Hindlimb muscle (tissue), 1 donor: Measurements from ENCODE around the gene DHX30. TPM values are rescaled to one million over a fixed set of nuclear protein-coding genes. Genes with fewer than 3 reads are reported as not detected.

ENCODE experiments used
- DNase-seq: peaks from one replicate; pipeline ENCODE4 v3.0.0-alpha.2; 2013
- polyA plus RNA-seq: library from polyadenylated mRNA; unstranded; fragments of 120-200 nt; gene quantifications from one replicate; pipeline ENCODE4 v1.2.1, GENCODE V29; 2013; ENCODE audit not compliant: insufficient read length

Gene DHX30
- polyA plus RNA-seq, 1 donor, result 44.7 TPM

DNA sequence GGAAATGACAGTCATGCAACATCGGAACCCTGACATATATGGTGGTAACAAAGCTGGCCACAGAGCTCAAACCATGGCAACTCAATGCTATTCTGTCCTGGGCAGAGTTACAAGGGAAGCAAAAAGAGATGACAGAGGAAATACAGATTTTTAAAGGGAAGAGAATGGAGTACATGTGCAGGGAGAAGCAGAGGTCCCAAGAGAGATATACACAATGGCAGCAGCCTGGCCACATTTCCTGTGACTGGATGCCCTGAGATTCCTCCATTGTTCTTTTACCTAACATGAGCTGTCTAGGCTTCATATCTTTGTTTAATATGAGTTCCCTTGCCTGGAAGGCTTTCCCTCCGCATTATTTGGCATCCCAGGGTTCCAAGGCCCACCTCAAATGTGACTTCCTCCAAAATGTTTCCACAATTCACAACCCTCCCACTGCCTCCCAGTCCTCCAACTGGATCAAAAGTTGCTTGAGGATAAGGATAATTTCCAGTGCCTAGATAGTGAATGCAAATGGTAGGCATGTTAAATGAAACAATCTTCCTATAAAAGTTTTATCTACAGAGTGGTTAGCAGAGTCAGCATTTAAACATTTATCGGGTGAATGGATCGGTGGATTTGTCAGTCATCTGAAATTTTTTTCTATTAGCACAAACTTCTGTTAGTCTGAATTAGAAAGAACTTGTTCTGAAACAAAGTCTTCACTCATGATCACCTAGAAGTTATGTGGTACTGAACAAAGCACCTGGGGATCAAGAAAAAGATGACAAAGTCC is 86.2 kb downstream of the DHX30 start:
- no peak for DNase-seq

DNA sequence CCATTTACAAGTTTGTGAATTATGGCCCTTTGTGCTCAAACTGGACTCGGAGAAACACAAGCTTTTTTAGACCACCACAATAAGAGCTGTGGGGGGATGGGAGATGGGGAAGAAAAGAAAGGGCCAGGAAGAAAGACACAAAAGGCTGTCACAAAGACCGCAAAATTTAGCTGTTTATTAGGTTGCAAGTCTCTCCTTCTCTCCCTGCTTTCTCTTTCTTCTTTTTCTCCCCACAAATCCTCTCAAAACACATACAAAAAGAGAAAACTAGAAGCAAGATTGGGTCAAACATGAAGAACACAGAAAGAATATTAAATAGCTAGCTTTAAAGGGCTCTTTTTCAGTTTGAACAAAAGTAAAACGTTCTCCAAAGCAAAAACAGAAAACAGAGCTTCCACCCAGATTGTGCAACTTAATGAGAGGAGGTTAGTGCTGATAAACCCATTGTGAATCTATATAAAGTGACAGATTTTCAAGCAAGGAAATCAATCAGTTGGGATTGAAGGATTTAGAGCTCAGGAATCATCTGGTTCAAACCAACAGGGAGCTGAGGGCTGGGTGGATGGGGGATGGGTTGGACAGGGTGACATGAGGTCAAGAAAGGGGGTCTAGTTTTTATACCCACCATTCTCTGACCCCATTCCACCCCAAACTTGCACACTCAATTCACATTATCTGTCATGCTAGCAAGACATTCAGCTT is 87.3 kb downstream of the DHX30 start:
- DNase-seq, result no peak

GRCh38 chr3:47890828-47891612 is 88.1 kb downstream of the DHX30 start:
- DNase-seq, result peak; percentile 25

DNA sequence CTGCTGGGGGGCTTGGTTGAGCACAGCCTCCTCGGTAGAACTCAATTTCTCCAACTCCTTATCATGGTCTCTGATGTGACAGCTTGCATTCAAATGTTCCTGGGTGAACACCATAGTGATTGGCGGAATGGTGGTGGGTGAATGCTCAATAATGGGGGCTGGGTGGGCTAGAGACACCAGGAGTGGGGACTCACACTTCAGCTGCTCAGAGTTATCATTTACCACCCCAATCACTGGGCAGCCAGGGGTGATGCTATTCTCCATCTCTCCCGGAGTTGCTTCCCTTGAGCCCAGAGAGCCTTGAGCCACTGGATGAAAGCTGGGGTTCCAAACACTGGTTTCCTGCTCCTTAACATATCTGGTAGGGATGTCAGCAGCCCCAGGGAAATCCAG is 88.7 kb downstream of the DHX30 start:
- DNase-seq, result no peak

GRCh38 chr3:47892286-47893040 is 89.5 kb downstream of the DHX30 start:
- DNase-seq, result no peak

- no peak for DNase-seq
Observed at GRCh38 chr3:47895241-47895640, 92.3 kb downstream of the DHX30 start.

DNA sequence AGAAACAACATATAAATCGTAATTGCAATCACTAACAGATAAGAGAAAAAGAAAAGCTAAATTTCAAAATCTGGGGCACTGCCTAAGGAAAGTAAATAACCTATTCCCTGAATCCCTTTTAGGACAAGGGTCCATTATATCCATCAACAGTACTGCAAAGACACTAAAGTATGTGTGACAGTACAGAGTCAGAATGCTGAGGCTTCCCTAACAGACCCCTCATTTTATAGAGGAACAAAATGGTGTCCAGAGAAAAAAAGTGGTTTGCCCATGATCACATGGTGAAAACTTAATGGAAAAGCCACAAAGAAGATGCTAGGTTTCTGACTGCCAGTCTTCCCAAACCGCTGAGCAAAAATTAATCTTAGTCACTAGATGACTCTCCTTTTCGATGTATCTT is 93.8 kb downstream of the DHX30 start:
- no peak for DNase-seq

GRCh38 chr3:47897954-47898353 is 95.0 kb downstream of the DHX30 start:
- DNase-seq, result no peak

- no peak for DNase-seq
Observed at GRCh38 chr3:47899495-47900108, 96.7 kb downstream of the DHX30 start.

Other genes starting within 250 kb of the DHX30 start
- 1.6 TPM for gene CSPG5, start 224.3 kb upstream of the DHX30 start, polyA plus RNA-seq
- 62.5 TPM for gene SMARCC1, start 21.2 kb upstream of the DHX30 start, polyA plus RNA-seq
- gene MAP4, start 213.3 kb downstream of the DHX30 start, polyA plus RNA-seq, result 358 TPM